NCI-H510A treated with DMSO at 0.1 percent for 48 hours (cell line): ENCODE results near the gene C11orf71.

Experiments
- DNase-seq: peaks from one replicate; lab custom pipeline; 2025; lab: John Stamatoyannopoulos, UW

C11orf71 gene

GRCh38 chr11:114400216-114400914 is at the start of gene C11orf71, which contains the start of gene RBM7:
Gene C11orf71 (minus strand): TSS chr11:114400511. CDS start chr11:114400331, 180 bp downstream.
Gene RBM7 (plus strand): TSS chr11:114400666. CDS start chr11:114400672, 6 bp downstream.
- peak; percentile 93 for DNase-seq

GRCh38 chr11:114449845-114450244 is 49.5 kb upstream of the C11orf71 start:
- no peak for DNase-seq

GRCh38 chr11:114448749-114449482 is 48.6 kb upstream of the C11orf71 start:
- no peak for DNase-seq

- no peak for DNase-seq
These were observed 47.6 kb upstream of the C11orf71 start for GRCh38 chr11:114447892-114448291.

- DNase-seq: no peak
These were observed 47.1 kb upstream of the C11orf71 start for GRCh38 chr11:114447444-114447843.

GRCh38 chr11:114442536-114442935 is 42.2 kb upstream of the C11orf71 start:
- no peak for DNase-seq

GRCh38 chr11:114441921-114442320 is 41.6 kb upstream of the C11orf71 start:
- no peak for DNase-seq

GRCh38 chr11:114440971-114441763 is 40.9 kb upstream of the C11orf71 start:
- peak; percentile 43 for DNase-seq

- no peak for DNase-seq
These were observed 40.0 kb upstream of the C11orf71 start for GRCh38 chr11:114440121-114440860.

- DNase-seq: peak; percentile 82
These were observed 39.2 kb upstream of the C11orf71 start, which contains the start of gene REXO2 for GRCh38 chr11:114439229-114440120. Gene REXO2 (plus strand): TSS chr11:114439467. CDS start chr11:114439529, 62 bp downstream.

GRCh38 chr11:114438303-114438702 is 38.0 kb upstream of the C11orf71 start:
- no peak for DNase-seq

GRCh38 chr11:114433376-114433775 is 33.1 kb upstream of the C11orf71 start:
- no peak for DNase-seq

GRCh38 chr11:114432893-114433292 is 32.6 kb upstream of the C11orf71 start:
- no peak for DNase-seq

- DNase-seq: no peak
These were observed 30.0 kb upstream of the C11orf71 start for GRCh38 chr11:114430290-114430689.

GRCh38 chr11:114426280-114426679 is 26.0 kb upstream of the C11orf71 start:
- no peak for DNase-seq

- no peak for DNase-seq
These were observed 16.2 kb upstream of the C11orf71 start for GRCh38 chr11:114416441-114416961.

- DNase-seq: no peak
These were observed 13.6 kb upstream of the C11orf71 start for GRCh38 chr11:114413958-114414357.

- DNase-seq: no peak
These were observed 12.6 kb upstream of the C11orf71 start for GRCh38 chr11:114412946-114413345.

- no peak for DNase-seq
These were observed 1.0 kb upstream of the C11orf71 start for GRCh38 chr11:114401311-114401710.

- DNase-seq: no peak
These were observed 558 bp upstream of the C11orf71 start for GRCh38 chr11:114400915-114401223.
